Neural progenitor cell (in vitro differentiated cells): ENCODE measurements around the gene PGAP6.

ENCODE experiments used
- EZH2 ChIP-seq: fragments of 200-600 bp; sonication (generic); IDR thresholded peaks from 2 replicates; pipeline ENCODE4 v1.6.1; 2017; ENCODE audit warnings: antibody characterized with exemption, mild to moderate bottlenecking, moderate library complexity
- EZH2phosphoT487 ChIP-seq: fragments of 200-600 bp; sonication (generic); IDR thresholded peaks from 2 replicates; pipeline ENCODE4 v1.6.1; 2017; ENCODE audit warnings: antibody characterized with exemption
- TF ChIP-seq, protein P1 (sequence below): fragments of 200-600 bp; sonication (generic); IDR thresholded peaks from 2 replicates; pipeline ENCODE4 v1.5.1; 2017; ENCODE audit warnings: antibody characterized with exemption, mild to moderate bottlenecking

DNA sequence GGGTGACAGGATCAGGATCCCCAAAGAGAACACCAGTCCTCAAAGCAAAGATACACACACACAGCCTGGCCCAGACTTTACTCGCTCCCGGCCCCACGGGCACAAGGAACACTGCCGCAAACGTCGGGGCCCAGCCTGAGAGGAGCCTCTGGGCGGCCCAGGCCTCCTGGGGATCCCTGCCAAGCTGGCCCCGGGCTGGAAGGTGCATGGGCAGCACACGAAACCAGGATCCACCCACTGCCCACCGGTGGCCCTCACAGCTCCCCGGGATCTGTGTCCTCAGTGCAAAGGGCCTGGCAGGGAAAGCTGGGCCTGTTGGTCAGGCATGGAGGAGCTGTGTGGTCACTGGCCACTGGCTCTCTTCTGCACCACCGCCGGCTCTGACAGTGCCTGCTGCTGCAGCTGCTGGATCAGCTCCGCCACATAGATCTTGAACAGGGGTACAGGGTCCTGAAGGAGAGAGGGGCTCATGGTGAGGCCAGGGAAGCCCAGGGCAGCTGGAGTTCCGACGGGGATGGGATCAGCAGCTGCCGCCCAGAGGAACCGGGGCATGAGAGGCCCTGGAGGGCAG, 14.4 kb downstream of the PGAP6 start:
- TF ChIP-seq, protein P1, sequence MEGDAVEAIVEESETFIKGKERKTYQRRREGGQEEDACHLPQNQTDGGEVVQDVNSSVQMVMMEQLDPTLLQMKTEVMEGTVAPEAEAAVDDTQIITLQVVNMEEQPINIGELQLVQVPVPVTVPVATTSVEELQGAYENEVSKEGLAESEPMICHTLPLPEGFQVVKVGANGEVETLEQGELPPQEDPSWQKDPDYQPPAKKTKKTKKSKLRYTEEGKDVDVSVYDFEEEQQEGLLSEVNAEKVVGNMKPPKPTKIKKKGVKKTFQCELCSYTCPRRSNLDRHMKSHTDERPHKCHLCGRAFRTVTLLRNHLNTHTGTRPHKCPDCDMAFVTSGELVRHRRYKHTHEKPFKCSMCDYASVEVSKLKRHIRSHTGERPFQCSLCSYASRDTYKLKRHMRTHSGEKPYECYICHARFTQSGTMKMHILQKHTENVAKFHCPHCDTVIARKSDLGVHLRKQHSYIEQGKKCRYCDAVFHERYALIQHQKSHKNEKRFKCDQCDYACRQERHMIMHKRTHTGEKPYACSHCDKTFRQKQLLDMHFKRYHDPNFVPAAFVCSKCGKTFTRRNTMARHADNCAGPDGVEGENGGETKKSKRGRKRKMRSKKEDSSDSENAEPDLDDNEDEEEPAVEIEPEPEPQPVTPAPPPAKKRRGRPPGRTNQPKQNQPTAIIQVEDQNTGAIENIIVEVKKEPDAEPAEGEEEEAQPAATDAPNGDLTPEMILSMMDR = no peak
- no peak for TF ChIP-seq EZH2
- TF ChIP-seq EZH2phosphoT487 = no peak
